Right atrium auricular region (tissue), 2 donors: ENCODE results near the gene ACOT8. TPM values are rescaled to one million over a fixed set of nuclear protein-coding genes. Genes with fewer than 3 reads are reported as not detected.
A peak's percentile ranks its signal among the peaks of the same experiment; 100 is the strongest.

Experiments
- DNase-seq: peaks from one replicate; pipeline ENCODE4 v3.0.0-alpha.2; 2019; ENCODE audit warnings: low spot score
- H3K27ac ChIP-seq, 2 donors: fragments of 200-600 bp; sonication (generic); 1 replicate in 1 of 2; 2 replicates in 1 of 2; pipeline ENCODE4 v1.5.1; 2016 to 2019
- H3K27me3 ChIP-seq, 2 donors: fragments of 200-600 bp; sonication (generic); one replicate each; pipeline versions ENCODE4 v1.5.1 to v1.6.0; 2017 to 2019
- H3K36me3 ChIP-seq: fragments of 200-600 bp; sonication (generic); one replicate; pipeline ENCODE4 v1.5.1; 2016
- H3K4me1 ChIP-seq, 2 donors: fragments of 200-600 bp; sonication (generic); one replicate each; pipeline versions ENCODE4 v1.5.1 to v1.6.0; 2017 to 2019
- H3K4me3 ChIP-seq, 2 donors: fragments of 200-600 bp; sonication (generic); 1 replicate in 1 of 2; 2 replicates in 1 of 2; pipeline ENCODE4 v1.5.1; 2017 to 2019; ENCODE audit warnings: mild to moderate bottlenecking in 1 of 2, moderate library complexity in 1 of 2
- H3K9me3 ChIP-seq, 2 donors: fragments of 200-600 bp; sonication (generic); one replicate each; pipeline ENCODE4 v1.5.1; 2019
- CTCF ChIP-seq, 2 donors: fragments of 200-600 bp; sonication (generic); IDR thresholded peaks; one replicate each; pipeline ENCODE4 v1.5.1; 2019; ENCODE audit warnings: antibody characterized with exemption in 2 of 2
- total RNA-seq, 2 donors: library from RNA; depleted of rRNA; stranded (reverse); fragments of >200 nt; gene quantifications; one replicate each; pipeline ENCODE4 v1.1.0, GENCODE V29; 2016

Gene ACOT8
- total RNA-seq, 2 donors from 2014 or later: 39.9 to 40.9 TPM

GRCh38 chr20:45863543-45864470 lies 6.6 kb upstream of the ACOT8 start:
- DNase-seq: no peak
- no peak for TF ChIP-seq CTCF (IDR thresholded peaks at IDR 0.05)
- Histone ChIP-seq H3K4me3 (no peak overlapping the region), H3K4me1 (no peaks in the 10 kb centered on the region), H3K9me3 (no peaks in the 10 kb centered on the region), H3K27me3 (no peaks in the 10 kb centered on the region), H3K36me3 (no peaks in the 10 kb centered on the region), H3K27ac (no peak overlapping the region)

- Histone ChIP-seq H3K4me3 (no peak overlapping the region), H3K4me1 (peaks cover 0 to 13% of the 10 kb centered on the region in 2 donors), H3K27me3 (no peaks in the 10 kb centered on the region), H3K36me3 (no peaks in the 10 kb centered on the region), H3K27ac (no peak overlapping the region), H3K9me3 (no peaks in the 10 kb centered on the region)
- no peak for DNase-seq
- TF ChIP-seq CTCF (IDR thresholded peaks at IDR 0.05): no peak
These were observed 4.3 kb upstream of the ACOT8 start for GRCh38 chr20:45861221-45862075.

- Histone ChIP-seq H3K27ac (no peak overlapping the region), H3K36me3 (no peaks in the 10 kb centered on the region), H3K27me3 (no peaks in the 10 kb centered on the region), H3K4me3 (no peak overlapping the region), H3K4me1 (peaks cover 0 to 21% of the 10 kb centered on the region in 2 donors), H3K9me3 (no peaks in the 10 kb centered on the region)
- no peak for TF ChIP-seq CTCF (IDR thresholded peaks at IDR 0.05)
- DNase-seq: no peak
These were observed 3.5 kb upstream of the ACOT8 start for GRCh38 chr20:45860560-45861220.

GRCh38 chr20:45859916-45860315 lies 2.7 kb upstream of the ACOT8 start:
- no peak for TF ChIP-seq CTCF (IDR thresholded peaks at IDR 0.05)
- DNase-seq: no peak
- no peaks in the 10 kb centered on the region for H3K27me3 ChIP-seq
- H3K4me3 ChIP-seq: no peak overlapping the region
- no peaks in the 10 kb centered on the region for H3K36me3 ChIP-seq
- H3K4me1 ChIP-seq: peaks cover 0 to 29% of the 10 kb centered on the region in 2 donors
- H3K27ac ChIP-seq: no peak overlapping the region
- no peaks in the 10 kb centered on the region for H3K9me3 ChIP-seq

GRCh38 chr20:45857882-45858216 lies 657 bp upstream of the ACOT8 start:
- Histone ChIP-seq H3K36me3 (peaks cover 8% of the 10 kb centered on the region), H3K27ac (peak overlapping the region; percentile 72 to 80), H3K4me3 (peak overlapping the region; percentile 75 to 87), H3K4me1 (peaks cover 0 to 33% of the 10 kb centered on the region in 2 donors), H3K9me3 (no peaks in the 10 kb centered on the region), H3K27me3 (no peaks in the 10 kb centered on the region)
- no peak for TF ChIP-seq CTCF (IDR thresholded peaks at IDR 0.05)
- DNase-seq: no peak
